OCI-LY1 (cell line): ENCODE results near the gene CDH23.

Source experiments
- H2AFZ ChIP-seq: fragments of 200-600 bp; sonication (generic), shearing (Covaris generic); 2 replicates; pipeline ENCODE4 v1.6.0; 2014; ENCODE audit warnings: antibody characterized with exemption, mild to moderate bottlenecking, low read length
- H3F3A ChIP-seq: fragments of 200-600 bp; sonication (generic), shearing (Covaris generic); 2 replicates; pipeline ENCODE4 v1.6.0; 2014; ENCODE audit warnings: mild to moderate bottlenecking, antibody characterized with exemption, low read length, moderate library complexity; ENCODE audit not compliant: insufficient read depth
- H3K27ac ChIP-seq: fragments of 200-600 bp; sonication (generic); 2 replicates; pipeline ENCODE4 v1.5.1; 2014; ENCODE audit warnings: low read length, mixed run types, mild to moderate bottlenecking, low read depth; ENCODE audit not compliant: poor library complexity, severe bottlenecking
- H3K27me3 ChIP-seq: fragments of 200-600 bp; sonication (generic); 2 replicates; pipeline ENCODE4 v1.6.0; 2014; ENCODE audit warnings: antibody characterized with exemption, mild to moderate bottlenecking, low read length, moderate library complexity; ENCODE audit not compliant: insufficient read depth
- H3K36me3 ChIP-seq: fragments of 200-600 bp; sonication (generic); 2 replicates; pipeline ENCODE4 v1.6.1; 2014; ENCODE audit warnings: mild to moderate bottlenecking, antibody characterized with exemption, low read length, moderate library complexity, mixed read lengths; ENCODE audit not compliant: insufficient read depth
- H3K4me1 ChIP-seq: fragments of 200-600 bp; sonication (generic); 2 replicates; pipeline ENCODE4 v1.5.1; 2014; ENCODE audit warnings: mild to moderate bottlenecking, low read length, moderate library complexity; ENCODE audit not compliant: insufficient read depth, severe bottlenecking
- H3K4me2 ChIP-seq: fragments of 200-600 bp; sonication (generic), shearing (Covaris generic); 2 replicates; pipeline ENCODE4 v1.6.1; 2014; ENCODE audit warnings: low read length
- H3K4me3 ChIP-seq: fragments of 200-600 bp; sonication (generic); 2 replicates; pipeline ENCODE4 v1.5.1; 2014; ENCODE audit warnings: low read length, low read depth, mild to moderate bottlenecking, mixed read lengths; ENCODE audit not compliant: poor library complexity, severe bottlenecking
- H3K79me2 ChIP-seq: fragments of 200-600 bp; shearing (Covaris generic); 2 replicates; pipeline ENCODE4 v1.6.1; 2016; ENCODE audit warnings: mixed run types, low read length, mixed read lengths; ENCODE audit not compliant: insufficient read depth
- H3K9ac ChIP-seq: fragments of 200-600 bp; sonication (generic), shearing (Covaris generic); 2 replicates; pipeline ENCODE4 v1.6.1; 2014; ENCODE audit warnings: mild to moderate bottlenecking, low read length, mixed read lengths
- H3K9me2 ChIP-seq: fragments of 200-600 bp; sonication (generic), shearing (Covaris generic); 2 replicates; pipeline ENCODE4 v1.6.1; 2014; ENCODE audit warnings: low read depth, mild to moderate bottlenecking, low read length, mixed read lengths
- H3K9me3 ChIP-seq: fragments of 200-600 bp; shearing (Covaris generic); 2 replicates; pipeline ENCODE4 v1.6.1; 2014; ENCODE audit warnings: low read length, mixed read lengths
- H4K20me1 ChIP-seq: fragments of 200-600 bp; sonication (generic), shearing (Covaris generic); 2 replicates; pipeline ENCODE4 v1.6.0; 2016; ENCODE audit warnings: mild to moderate bottlenecking, low read length; ENCODE audit not compliant: insufficient read depth
- CTCF ChIP-seq: fragments of 200-600 bp; sonication (generic), shearing (Covaris generic); IDR thresholded peaks from 2 replicates; pipeline ENCODE4 v1.5.1; 2017; ENCODE audit warnings: mild to moderate bottlenecking, antibody characterized with exemption, low read length, moderate library complexity, mixed read lengths
- EZH2 ChIP-seq: fragments of 200-600 bp; sonication (generic), shearing (Covaris generic); IDR thresholded peaks from 2 replicates; pipeline ENCODE4 v1.8.0; 2017; ENCODE audit warnings: borderline replicate concordance, mixed run types, mild to moderate bottlenecking, antibody characterized with exemption, low read length, moderate library complexity, mixed read lengths

CDH23 gene

DNA sequence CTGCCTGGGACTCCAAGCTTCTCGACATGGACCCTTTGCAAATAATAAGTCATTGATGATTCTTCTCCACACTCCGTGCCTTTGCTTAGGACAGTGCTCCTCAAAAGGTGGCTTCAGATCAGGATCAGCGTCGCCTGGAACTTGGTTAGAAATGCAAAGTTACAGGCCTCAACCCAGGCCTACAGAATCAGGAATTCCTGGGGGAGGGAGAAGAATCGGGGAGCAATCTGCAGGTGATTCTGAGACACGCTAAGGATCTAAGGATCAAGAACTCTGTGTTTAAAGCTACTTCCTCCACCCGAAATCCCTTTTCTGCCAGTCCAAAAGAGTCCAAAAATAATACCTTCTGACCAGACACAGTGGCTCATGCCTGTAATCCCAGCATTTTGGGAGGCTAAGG is 244.7 kb downstream of the CDH23 start:
- no peaks in the 10 kb centered on the region for H3F3A ChIP-seq
- no peak for TF ChIP-seq CTCF
- TF ChIP-seq EZH2 = no peak

DNA sequence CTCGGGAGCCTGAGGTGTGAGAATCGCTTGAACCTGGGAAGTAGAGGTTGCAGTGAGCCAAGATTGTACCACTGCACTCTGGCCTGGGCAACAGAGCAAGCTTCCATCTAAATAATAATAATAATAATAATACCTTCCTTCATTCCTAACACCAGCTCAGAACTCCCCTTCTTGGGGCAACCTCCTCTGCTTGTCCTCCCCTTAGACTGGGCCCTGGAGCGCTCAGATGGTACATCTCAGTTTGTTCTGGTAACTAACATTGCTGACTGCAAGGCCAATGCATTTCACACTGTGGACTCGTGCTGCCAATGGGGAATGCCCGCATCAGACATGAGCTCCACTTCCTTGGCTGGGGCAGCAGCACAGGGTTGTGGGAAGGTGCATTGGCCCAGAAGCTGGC is 245.3 kb downstream of the CDH23 start:
- no peak for TF ChIP-seq EZH2
- TF ChIP-seq CTCF = no peak
- H3K9ac ChIP-seq = no peak overlapping the region
- peaks cover 12% of the 10 kb centered on the region for H3K4me1 ChIP-seq
- no peaks in the 10 kb centered on the region for H4K20me1 ChIP-seq
- H3K27ac ChIP-seq = no peak overlapping the region
- H3K27me3 ChIP-seq = no peaks in the 10 kb centered on the region
- H2AFZ ChIP-seq = no peak overlapping the region
- H3K9me3 ChIP-seq = no peaks in the 10 kb centered on the region
- no peaks in the 10 kb centered on the region for H3K79me2 ChIP-seq
- no peaks in the 10 kb centered on the region for H3K36me3 ChIP-seq
- no peaks in the 10 kb centered on the region for H3F3A ChIP-seq
- no peak overlapping the region for H3K4me2 ChIP-seq
- no peak overlapping the region for H3K4me3 ChIP-seq
- H3K9me2 ChIP-seq = no peaks in the 10 kb centered on the region

More for the DNA sequence above, 244.7 kb downstream of the CDH23 start:
- Histone ChIP-seq H3K4me1 (peaks cover 12% of the 10 kb centered on the region), H3K79me2 (no peaks in the 10 kb centered on the region), H3K27me3 (0 out of 2 replicates have a peak, but pooled peaks cover 3% of the 10 kb centered on the region), H3K4me2 (no peak overlapping the region), H4K20me1 (no peaks in the 10 kb centered on the region), H2AFZ (no peak overlapping the region), H3K9me3 (no peaks in the 10 kb centered on the region), H3K9me2 (no peaks in the 10 kb centered on the region), H3K36me3 (no peaks in the 10 kb centered on the region), H3K27ac (no peak overlapping the region), H3K4me3 (no peak overlapping the region), H3K9ac (no peak overlapping the region)

DNA sequence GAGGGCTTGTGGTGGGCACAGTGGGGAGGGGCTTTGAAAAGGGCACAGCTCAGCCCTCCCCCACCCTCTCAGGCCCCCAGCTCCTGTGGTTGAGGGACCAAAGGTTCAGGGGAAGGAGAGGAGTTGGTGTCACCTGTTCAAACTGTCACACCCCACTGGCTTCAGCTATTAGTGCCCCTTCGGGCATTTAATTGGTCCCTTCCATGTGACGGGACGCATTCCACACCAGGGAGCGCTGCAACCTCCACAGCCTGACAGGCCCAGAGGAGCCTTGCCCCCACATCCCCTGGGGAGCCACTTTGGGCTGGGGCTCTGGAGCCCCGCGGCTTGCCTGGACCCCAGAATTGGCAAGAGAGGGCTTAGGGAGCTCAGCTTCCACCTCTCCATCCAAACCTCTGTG is 247.2 kb downstream of the CDH23 start:
- H3K27me3 ChIP-seq = no peaks in the 10 kb centered on the region
- H3K9ac ChIP-seq = no peak overlapping the region
- peaks cover 14% of the 10 kb centered on the region for H3K4me1 ChIP-seq
- H3K4me2 ChIP-seq = no peak overlapping the region
- H3K9me2 ChIP-seq = no peaks in the 10 kb centered on the region
- H3K4me3 ChIP-seq = no peak overlapping the region
- H3K36me3 ChIP-seq = no peaks in the 10 kb centered on the region
- H2AFZ ChIP-seq = no peak overlapping the region
- H4K20me1 ChIP-seq = no peaks in the 10 kb centered on the region
- H3F3A ChIP-seq = no peaks in the 10 kb centered on the region
- no peaks in the 10 kb centered on the region for H3K79me2 ChIP-seq
- TF ChIP-seq CTCF (no peak), EZH2 (no peak)
- no peak overlapping the region for H3K27ac ChIP-seq
- no peaks in the 10 kb centered on the region for H3K9me3 ChIP-seq
